Lower lobe of right lung (tissue), 2 donors: Measurements from ENCODE around the gene TBCB. TPM values are rescaled to one million over a fixed set of nuclear protein-coding genes. Genes with fewer than 3 reads are reported as not detected.

Experiments
- ATAC-seq, 2 donors: fragments of 200-7000 bp; cut with Tn5 transposase; one replicate each; pipeline ENCODE4 v1.9.1; 2020 to 2022; ENCODE audit warnings: mild to moderate bottlenecking in 2 of 2, moderate library complexity in 2 of 2
- DNase-seq: peaks from one replicate; pipeline ENCODE4 v3.0.0-alpha.2; 2020
- H3K27ac ChIP-seq: fragments of 200-600 bp; one replicate; pipeline ENCODE4 v1.8.0; 2022
- H3K27me3 ChIP-seq: fragments of 200-600 bp; one replicate; pipeline ENCODE4 v1.8.0; 2022; ENCODE audit warnings: low read depth
- H3K36me3 ChIP-seq: fragments of 200-600 bp; one replicate; pipeline ENCODE4 v1.8.0; 2022; ENCODE audit warnings: mild to moderate bottlenecking
- H3K4me1 ChIP-seq: fragments of 200-600 bp; one replicate; pipeline ENCODE4 v1.8.0; 2022
- H3K4me3 ChIP-seq: fragments of 200-600 bp; one replicate; pipeline ENCODE4 v1.8.0; 2022; ENCODE audit warnings: mild to moderate bottlenecking
- H3K9me3 ChIP-seq: fragments of 200-600 bp; one replicate; pipeline ENCODE4 v1.8.0; 2022
- CTCF ChIP-seq: fragments of 200-600 bp; IDR thresholded peaks from one replicate; pipeline ENCODE4 v1.8.0; 2022; ENCODE audit warnings: antibody characterized with exemption, mild to moderate bottlenecking
- intact Hi-C: fragments of 100-400 bp; cut with DNase I; formaldehyde crosslinking; loops from one replicate; pipeline ENCODE4 v1.11.0; 2022
- total RNA-seq: library from RNA; stranded (reverse); fragmentation: NEBNext Ultra II Directional; extraction: Animal tissue kit (Norgen Biotek cat#: 25700); gene quantifications from one replicate; pipeline ENCODE4 v1.2.1, GENCODE V29; 2021
- donor health status: DM: no; HTN: yes; CAD: no; lungs with severe emphysema.

Gene TBCB
- total RNA-seq, 1 donor from 2014 or later = 90.2 TPM

GRCh38 chr19:36079389-36079945, 35.8 kb upstream of the TBCB start:
- Histone ChIP-seq H3K9me3 (no peaks in the 10 kb centered on the region), H3K27me3 (no peaks in the 10 kb centered on the region), H3K4me1 (no peaks in the 10 kb centered on the region), H3K27ac (no peak overlapping the region), H3K4me3 (no peak overlapping the region), H3K36me3 (no peaks in the 10 kb centered on the region)
- DNase-seq = no peak
- intact Hi-C loops = no loop called here
- no peak for TF ChIP-seq CTCF
- ATAC-seq = no peak

GRCh38 chr19:36081385-36081784, 33.9 kb upstream of the TBCB start:
- intact Hi-C loops = no loop called here
- H3K27me3 ChIP-seq = no peaks in the 10 kb centered on the region
- H3K9me3 ChIP-seq = no peaks in the 10 kb centered on the region
- H3K4me3 ChIP-seq = no peak overlapping the region
- TF ChIP-seq CTCF = no peak
- DNase-seq = no peak
- H3K36me3 ChIP-seq = no peaks in the 10 kb centered on the region
- ATAC-seq = no peak
- H3K4me1 ChIP-seq = no peaks in the 10 kb centered on the region
- H3K27ac ChIP-seq = no peak overlapping the region

- Histone ChIP-seq H3K27me3 (no peaks in the 10 kb centered on the region), H3K9me3 (no peaks in the 10 kb centered on the region), H3K27ac (no peak overlapping the region), H3K4me3 (no peak overlapping the region), H3K4me1 (no peaks in the 10 kb centered on the region), H3K36me3 (no peaks in the 10 kb centered on the region)
- intact Hi-C loops = no loop called here
- no peak for ATAC-seq
- no peak for TF ChIP-seq CTCF
- DNase-seq = no peak
Observed at GRCh38 chr19:36081894-36082293, 33.4 kb upstream of the TBCB start.

GRCh38 chr19:36082916-36083315, 32.4 kb upstream of the TBCB start:
- no peak for ATAC-seq
- no peak overlapping the region for H3K27ac ChIP-seq
- H3K4me1 ChIP-seq = no peaks in the 10 kb centered on the region
- H3K27me3 ChIP-seq = no peaks in the 10 kb centered on the region
- no peak overlapping the region for H3K4me3 ChIP-seq
- H3K9me3 ChIP-seq = no peaks in the 10 kb centered on the region
- no peak for DNase-seq
- H3K36me3 ChIP-seq = no peaks in the 10 kb centered on the region
- TF ChIP-seq CTCF = no peak
- intact Hi-C loops = no loop called here

GRCh38 chr19:36084231-36085009, 30.8 kb upstream of the TBCB start:
- DNase-seq = no peak

More at GRCh38 chr19:36084231-36085009, 30.8 kb upstream of the TBCB start:
- no peak overlapping the region for H3K27ac ChIP-seq
- no peaks in the 10 kb centered on the region for H3K36me3 ChIP-seq
- H3K4me3 ChIP-seq = no peak overlapping the region
- intact Hi-C loops = no loop called here
- no peaks in the 10 kb centered on the region for H3K9me3 ChIP-seq
- no peaks in the 10 kb centered on the region for H3K4me1 ChIP-seq
- ATAC-seq = no peak
- no peak for TF ChIP-seq CTCF
- no peaks in the 10 kb centered on the region for H3K27me3 ChIP-seq
